Embryonic facial prominence (tissue), 1 donor: Measurements from ENCODE around the gene LIN28B.
"Not testable (repeated sequence)": the region's sequence is repeated elsewhere in the genome, so short reads cannot be mapped to it uniquely, and the experiment has no call there.

Experiments
- DNase-seq: peaks from one replicate; pipeline ENCODE4 v3.0.0-alpha.2; 2016; ENCODE audit errors: extremely low spot score

The LIN28B gene, protein sequence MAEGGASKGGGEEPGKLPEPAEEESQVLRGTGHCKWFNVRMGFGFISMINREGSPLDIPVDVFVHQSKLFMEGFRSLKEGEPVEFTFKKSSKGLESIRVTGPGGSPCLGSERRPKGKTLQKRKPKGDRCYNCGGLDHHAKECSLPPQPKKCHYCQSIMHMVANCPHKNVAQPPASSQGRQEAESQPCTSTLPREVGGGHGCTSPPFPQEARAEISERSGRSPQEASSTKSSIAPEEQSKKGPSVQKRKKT

DNA sequence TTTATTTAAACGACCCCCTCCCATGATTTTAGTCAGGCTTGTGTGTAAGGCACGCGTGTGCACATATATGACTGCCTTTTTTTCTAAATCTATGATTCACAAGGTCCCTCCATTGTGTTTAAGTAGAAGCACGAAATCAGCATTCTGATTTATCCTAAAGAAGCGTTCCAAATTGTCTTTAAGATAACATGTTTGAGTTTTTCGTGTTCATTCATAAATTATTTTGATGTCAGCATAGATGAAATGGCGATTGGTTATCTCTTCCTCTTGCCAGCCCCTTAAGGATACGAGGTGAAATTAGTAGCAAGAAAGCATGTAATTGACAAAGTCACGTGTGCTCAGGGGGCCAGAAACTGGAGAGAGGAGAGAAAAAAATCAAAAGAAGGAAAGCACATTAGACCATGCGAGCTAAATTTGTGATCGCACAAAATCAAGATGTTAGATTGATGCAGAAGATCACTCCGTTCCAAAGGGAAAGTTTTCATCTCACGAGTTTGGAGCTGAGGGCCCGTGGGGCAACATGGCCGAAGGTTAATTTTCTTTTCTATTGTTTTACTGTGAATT, at the start of gene LIN28B:
Gene LIN28B (plus strand): TSS at position 377 of the 564 bp plus-strand sequence. CDS start 144 bp downstream, at position 521.
- DNase-seq, result no peak

GRCh38 chr6:104908031-104908887, 48.6 kb upstream of the LIN28B start:
- DNase-seq, result no peak

GRCh38 chr6:104908888-104909525, 47.9 kb upstream of the LIN28B start:
- DNase-seq, result no peak

DNA sequence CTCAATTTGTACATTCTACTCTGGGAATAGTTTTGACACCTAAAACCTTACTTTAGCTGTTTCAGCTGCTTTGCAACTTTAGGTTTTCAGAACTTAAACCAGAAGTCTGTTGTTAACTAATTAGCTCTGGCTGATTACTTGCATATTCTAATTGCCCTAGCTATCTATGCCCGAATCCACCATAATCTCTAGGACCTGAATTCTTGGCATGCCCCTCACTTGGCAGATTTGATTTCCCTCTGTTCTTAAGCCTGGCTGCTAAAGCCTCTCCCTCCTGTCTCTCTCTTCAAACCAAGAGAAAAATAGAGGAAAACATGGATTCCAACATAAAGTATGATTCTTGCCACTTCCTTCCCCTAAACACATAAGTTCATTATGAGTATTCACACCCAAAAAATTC, 35.0 kb upstream of the LIN28B start:
- DNase-seq, result no peak

- no peak for DNase-seq
These were observed 28.8 kb upstream of the LIN28B start for GRCh38 chr6:104928141-104928540.

DNA sequence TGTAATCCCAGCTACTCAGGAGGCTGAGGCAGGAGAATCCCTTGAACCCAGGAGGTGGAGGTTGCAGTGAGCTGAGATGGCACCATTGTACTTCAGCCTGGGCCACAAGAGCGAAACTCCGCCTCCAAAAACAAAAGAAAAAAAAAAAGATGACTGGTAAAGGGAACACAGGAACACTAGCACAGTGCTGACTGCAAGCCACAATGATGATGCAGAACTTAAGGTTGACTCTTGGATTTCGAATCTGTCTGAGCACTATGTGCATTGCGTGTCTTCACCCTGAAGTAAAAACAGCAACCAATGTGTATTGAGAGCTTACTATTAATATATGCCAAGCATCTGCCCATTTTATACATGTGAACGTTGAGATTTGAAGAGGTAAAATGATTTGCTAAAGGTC, 27.6 kb upstream of the LIN28B start:
- no peak for DNase-seq

DNA sequence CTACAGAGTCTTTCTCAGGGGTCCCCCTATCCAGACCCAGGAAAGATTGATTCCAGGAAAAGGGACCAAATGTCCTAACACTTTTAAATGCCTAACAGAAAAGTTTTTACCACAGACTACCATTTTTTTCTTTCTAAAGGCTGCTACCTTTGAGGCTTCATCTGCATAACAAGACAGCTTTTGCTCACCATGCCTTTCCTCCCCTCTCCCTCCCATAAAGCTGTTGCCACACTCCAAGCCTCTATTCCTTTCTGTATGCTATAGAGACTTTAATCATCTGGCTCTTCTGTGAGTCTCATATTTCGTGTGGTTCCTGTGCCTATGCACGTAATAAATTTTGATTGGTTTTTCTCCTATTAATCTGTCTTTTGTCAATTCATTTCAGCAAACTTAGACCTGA, 26.0 kb upstream of the LIN28B start:
- no peak for DNase-seq

DNA sequence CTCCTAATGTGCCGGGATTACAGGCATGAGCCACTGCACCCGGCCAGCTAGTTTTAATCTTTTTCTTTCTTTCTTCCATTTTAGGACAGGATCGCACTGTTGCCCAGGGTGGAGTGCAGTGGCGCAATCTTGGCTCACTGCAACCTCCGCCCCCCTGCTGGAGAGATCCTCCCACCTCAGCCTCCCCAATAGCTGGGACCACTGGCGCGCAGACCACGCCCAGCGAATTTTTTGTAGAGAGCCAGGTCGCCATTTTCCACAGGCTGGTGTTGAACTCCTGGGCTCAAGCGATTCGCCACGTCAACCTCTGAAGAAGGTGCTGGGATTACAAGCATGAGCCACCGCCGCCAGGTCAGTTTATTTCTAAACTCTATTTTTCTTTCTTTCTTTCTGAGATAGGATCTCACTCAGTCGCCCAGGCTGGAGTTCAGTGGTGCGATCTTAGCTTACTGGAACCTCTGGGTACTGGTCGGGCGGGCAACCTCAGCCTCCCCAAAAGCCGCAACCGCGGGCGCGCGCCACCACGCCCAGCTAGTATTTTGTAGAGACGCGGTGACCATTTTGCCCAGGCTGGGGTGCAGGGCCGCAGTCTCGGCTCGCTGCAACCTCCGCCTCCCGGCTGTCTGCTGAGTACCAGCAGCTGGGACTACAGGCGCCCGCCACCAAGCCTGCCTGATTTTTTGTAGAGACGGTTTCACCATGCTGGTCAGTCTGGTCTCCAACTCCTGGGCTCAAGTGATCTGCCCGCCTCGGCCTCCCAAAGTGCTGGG, 20.0 kb upstream of the LIN28B start:
- no peak for DNase-seq

DNA sequence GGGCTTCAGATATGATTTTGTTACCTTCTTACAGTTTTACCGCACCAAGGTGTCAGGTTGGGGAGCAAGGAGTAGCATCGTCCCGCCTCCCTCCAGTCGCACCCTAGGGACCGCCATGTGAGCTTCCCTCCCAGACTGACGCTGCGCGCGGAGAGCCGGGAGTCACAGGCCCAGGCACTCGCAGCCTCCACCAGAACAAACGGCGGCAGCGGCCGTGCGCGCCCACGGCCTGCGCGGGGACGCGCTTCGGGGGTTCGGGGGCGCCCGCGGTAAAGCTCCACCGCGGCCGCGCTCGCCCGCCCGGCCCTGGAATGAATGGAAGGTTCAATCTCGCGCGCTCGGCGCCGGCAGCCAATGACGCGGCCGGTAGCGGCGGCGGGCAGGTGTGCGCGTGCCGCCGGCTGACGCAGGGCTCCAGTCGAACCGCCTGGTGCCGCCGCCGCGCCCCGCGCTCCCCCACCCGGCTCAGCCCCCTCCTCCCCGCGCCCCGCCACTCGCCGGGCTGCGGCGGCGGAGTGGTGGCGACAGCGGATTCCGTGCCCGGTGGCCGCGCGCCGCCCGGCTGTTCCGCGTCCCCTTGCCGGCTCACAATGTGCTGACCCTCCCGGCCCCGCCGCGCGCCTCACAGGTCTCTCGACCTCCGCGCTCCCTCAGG, 16.5 kb upstream of the LIN28B start:
- DNase-seq, result no peak

DNA sequence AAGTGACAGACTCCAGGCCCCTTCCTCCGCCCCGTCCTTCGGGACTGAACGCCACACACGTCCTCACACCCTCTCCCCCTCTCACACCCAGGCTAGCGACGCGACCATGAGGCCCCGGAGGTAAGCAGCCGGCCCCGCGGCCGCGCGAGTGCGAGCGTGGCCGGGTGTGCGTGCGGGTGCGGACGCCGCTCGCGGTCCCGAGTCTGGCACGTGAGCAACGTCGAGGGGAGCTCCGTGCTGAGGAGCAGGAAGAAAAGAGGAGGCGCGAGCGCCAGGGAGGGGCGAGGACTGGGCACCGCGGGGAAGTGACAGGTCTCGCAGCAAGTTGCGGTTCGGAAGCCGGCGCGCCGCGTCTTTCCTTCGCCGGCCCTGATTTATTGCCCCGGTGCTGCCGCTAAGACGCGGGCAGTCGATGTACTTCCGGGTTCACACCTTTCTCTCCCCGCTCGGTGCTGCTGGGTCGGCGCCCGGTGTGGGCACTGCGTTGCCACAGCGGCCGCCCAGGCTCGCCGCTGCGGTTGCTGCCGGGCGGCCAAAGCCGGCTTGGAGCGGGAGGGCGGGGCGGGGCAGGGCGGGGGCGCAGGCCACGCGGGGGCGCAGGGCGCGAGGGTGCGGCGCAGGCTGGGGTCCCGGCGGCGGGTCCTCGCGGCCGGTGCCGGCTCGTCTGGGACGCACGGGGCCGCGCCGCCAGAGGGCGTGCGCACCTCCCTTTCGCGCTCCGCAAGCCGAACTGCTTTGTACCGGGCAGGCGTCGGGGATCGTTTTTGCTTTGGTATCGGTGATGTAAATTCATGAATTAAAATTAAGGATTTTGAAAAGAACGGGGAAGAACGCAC, 15.8 kb upstream of the LIN28B start:
- DNase-seq, result no peak

- no peak for DNase-seq
These were observed 15.2 kb upstream of the LIN28B start for GRCh38 chr6:104941729-104942091.

GRCh38 chr6:104943781-104944180, 13.1 kb upstream of the LIN28B start:
- DNase-seq, result no peak

DNA sequence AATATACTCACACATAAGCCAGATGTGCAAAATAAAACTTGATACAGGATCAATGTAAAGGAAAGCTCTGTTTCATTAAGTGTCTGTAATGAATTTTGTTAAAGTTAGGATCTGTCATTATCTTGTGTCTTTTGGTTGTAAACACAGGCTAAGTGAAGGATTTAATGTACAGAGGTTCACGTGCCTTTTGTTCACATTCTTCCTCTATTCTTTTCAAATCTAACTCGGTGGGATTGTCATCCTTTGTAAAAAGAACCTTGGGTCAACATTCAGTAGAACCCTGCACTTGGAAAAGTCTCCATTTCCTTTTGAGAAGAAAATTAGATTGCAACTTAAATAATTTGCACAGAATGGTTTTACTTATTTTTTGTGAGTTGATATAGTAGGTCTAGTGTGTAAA, 7.7 kb upstream of the LIN28B start:
- no peak for DNase-seq

- no peak for DNase-seq
These were observed 5.2 kb upstream of the LIN28B start for GRCh38 chr6:104951677-104952076.

- no peak for DNase-seq
These were observed 4.0 kb upstream of the LIN28B start for GRCh38 chr6:104952911-104953399.

DNA sequence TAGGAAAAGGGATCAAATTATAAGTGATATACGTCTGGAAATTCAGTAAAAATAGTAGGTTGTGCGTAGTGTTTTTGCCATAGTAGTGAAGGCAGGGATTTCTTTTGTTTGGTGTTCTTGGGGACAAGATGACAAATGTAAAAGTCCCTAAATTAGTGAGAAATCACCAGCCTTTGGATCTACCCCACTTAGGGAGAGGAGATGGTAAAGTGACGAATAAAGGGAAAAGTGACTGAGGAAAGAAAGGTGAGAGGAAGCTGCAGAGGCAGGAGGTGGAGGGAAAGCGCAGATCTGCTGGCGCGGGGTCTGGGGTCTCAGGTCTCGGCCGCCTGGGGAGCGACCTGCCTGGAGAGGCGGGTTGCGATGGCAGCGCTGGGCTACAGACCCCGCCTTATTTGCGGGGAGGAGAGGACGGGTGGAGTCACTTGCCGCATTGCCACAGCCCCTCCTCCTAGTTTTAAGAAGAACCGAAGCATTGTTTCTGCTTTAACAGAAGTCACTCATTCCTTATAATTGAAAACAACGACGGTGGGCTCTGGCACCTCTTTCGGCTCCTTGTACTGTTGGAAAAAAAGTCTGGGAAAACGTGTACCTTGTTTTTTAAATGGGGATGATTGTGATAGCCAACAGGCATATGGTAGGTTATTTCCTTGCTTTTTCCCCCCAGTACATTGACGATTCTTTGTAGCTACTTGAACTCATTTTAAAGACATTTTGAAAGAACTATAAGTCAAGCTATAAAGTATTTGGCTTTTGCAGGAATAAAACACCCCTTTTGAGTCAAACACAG, 3.3 kb upstream of the LIN28B start:
- not testable (repeated sequence) for DNase-seq

DNA sequence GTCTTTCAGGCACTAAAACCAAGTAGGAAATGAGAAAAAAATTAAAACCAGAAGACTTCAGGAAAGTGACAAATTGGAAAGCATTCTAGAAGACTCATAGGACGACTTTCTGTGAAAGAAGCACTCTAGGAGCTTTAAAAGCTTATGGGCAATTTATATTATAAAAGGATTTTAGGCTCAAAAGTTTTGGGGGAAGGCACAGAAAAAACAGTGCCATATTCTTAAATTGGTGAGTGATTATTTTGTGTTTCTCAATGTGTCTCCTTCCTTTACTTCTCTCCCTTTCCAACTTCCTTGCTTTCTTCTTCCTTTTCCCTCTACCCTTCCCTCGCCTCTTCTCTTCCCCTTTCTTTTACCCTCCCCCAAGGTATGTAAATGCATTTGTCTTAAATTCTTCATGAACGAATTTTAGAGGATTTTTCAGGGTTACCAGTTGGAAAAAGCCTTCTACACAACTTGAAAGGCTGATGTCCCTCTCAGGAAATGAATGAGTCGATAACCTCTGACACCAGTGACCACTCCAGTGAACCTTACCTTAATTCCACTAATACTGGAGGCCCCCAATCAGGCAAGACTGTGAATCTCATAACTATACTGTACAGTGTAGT, 2.6 kb upstream of the LIN28B start:
- no peak for DNase-seq

DNA sequence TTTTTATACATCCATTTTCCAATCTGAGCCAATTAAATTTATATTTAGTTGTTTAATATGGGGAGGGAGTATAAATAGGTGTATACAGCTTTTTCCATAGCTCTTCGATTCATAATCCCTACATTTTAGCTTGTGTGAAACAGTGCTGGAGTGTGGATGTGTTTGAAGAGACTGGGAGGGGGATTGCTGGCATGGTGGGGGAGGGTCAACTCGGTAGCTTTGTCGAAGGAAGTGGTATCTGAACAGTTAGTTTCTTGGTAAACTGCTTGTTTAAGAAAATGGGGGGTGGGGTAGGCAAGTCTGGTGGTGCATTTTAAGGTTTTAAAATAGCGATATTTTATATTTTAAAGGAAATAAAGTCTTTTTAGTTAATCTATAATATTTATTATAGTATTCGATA, 1.4 kb upstream of the LIN28B start:
- no peak for DNase-seq
